ENCODE measurements around the gene HPS4. TPM values are rescaled to one million over a fixed set of nuclear protein-coding genes. Genes with fewer than 3 reads are reported as not detected.
"Not testable (repeated sequence)": the region's sequence is repeated elsewhere in the genome, so short reads cannot be mapped to it uniquely, and the experiment has no call there.

Gene HPS4
- total RNA-seq, 1 donor from 2014 or later = 34.2 TPM

DNA sequence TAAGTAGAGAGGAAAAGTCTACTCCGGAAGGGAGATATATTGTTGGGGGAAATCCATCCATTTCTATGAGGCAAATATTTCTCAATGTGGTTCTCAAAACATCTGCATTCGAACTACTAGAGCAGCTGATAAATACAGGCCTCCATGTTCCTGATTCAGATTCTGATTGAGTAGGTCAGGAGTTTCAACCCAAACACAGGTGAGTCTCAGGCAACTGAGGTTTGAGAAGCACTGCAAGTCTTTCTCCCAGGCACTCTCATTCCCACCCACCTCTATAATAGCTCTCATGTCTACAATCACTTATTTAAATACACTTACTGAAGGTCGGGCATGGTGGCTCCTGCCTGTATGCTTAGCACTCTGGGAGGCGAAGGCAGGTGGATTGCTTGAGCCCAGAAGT, 69.2 kb downstream of the HPS4 start:
- TF ChIP-seq, protein P1, sequence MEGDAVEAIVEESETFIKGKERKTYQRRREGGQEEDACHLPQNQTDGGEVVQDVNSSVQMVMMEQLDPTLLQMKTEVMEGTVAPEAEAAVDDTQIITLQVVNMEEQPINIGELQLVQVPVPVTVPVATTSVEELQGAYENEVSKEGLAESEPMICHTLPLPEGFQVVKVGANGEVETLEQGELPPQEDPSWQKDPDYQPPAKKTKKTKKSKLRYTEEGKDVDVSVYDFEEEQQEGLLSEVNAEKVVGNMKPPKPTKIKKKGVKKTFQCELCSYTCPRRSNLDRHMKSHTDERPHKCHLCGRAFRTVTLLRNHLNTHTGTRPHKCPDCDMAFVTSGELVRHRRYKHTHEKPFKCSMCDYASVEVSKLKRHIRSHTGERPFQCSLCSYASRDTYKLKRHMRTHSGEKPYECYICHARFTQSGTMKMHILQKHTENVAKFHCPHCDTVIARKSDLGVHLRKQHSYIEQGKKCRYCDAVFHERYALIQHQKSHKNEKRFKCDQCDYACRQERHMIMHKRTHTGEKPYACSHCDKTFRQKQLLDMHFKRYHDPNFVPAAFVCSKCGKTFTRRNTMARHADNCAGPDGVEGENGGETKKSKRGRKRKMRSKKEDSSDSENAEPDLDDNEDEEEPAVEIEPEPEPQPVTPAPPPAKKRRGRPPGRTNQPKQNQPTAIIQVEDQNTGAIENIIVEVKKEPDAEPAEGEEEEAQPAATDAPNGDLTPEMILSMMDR (IDR thresholded peaks at IDR 0.05; ENCODE audit: unreplicated experiment) = no peak
- no peak for DNase-seq (ENCODE audit: low spot score)
- Mint-ChIP-seq H3K4me3 (ENCODE audit: unreplicated experiment) (no peak overlapping the region), H3K27me3 (ENCODE audit: unreplicated experiment) (no peaks in the 10 kb centered on the region), H3K27ac (ENCODE audit: unreplicated experiment) (no peak overlapping the region), H3K36me3 (ENCODE audit: low read depth, unreplicated experiment) (no peaks in the 10 kb centered on the region), H3K4me1 (ENCODE audit: unreplicated experiment) (peaks cover 7% of the 10 kb centered on the region), H3K9me3 (ENCODE audit: unreplicated experiment) (no peaks in the 10 kb centered on the region)

DNA sequence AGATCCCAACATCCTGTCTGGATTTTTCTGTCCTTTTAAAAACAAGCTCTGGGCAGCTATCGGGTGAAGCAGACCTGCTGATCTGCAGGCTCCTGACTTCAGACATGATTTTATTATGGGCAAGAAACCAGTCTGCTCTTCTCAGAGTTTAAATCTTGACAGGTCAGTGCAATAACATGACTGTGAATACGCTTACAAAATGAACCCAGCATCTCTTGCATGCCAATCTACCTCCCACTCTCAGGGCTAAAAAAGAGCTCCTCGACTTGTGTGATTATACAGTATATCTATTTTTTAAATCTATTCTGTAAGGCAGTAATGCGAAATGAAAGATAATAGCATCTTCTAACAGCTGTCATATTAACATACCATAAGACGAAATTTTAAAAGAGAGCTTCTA, 73.2 kb downstream of the HPS4 start:
- TF ChIP-seq, protein P1 (IDR thresholded peaks at IDR 0.05; ENCODE audit: unreplicated experiment) = no peak
- DNase-seq (ENCODE audit: low spot score) = no peak
- no peaks in the 10 kb centered on the region for H3K27me3 Mint-ChIP-seq (ENCODE audit: unreplicated experiment)
- H3K4me1 Mint-ChIP-seq (ENCODE audit: unreplicated experiment) = peaks cover 7% of the 10 kb centered on the region
- H3K4me3 Mint-ChIP-seq (ENCODE audit: unreplicated experiment) = no peak overlapping the region
- H3K27ac Mint-ChIP-seq (ENCODE audit: unreplicated experiment) = peak overlapping the region; percentile 20
- no peaks in the 10 kb centered on the region for H3K9me3 Mint-ChIP-seq (ENCODE audit: unreplicated experiment)
- no peaks in the 10 kb centered on the region for H3K36me3 Mint-ChIP-seq (ENCODE audit: low read depth, unreplicated experiment)

GRCh38 chr22:26409719-26410335, 73.8 kb downstream of the HPS4 start:
- no peaks in the 10 kb centered on the region for H3K9me3 Mint-ChIP-seq (ENCODE audit: unreplicated experiment)
- TF ChIP-seq, protein P1 (IDR thresholded peaks at IDR 0.05; ENCODE audit: unreplicated experiment) = no peak
- no peak for DNase-seq (ENCODE audit: low spot score)
- no peaks in the 10 kb centered on the region for H3K27me3 Mint-ChIP-seq (ENCODE audit: unreplicated experiment)
- H3K27ac Mint-ChIP-seq (ENCODE audit: unreplicated experiment) = peak overlapping the region; percentile 20
- peaks cover 8% of the 10 kb centered on the region for H3K4me1 Mint-ChIP-seq (ENCODE audit: unreplicated experiment)
- H3K36me3 Mint-ChIP-seq (ENCODE audit: low read depth, unreplicated experiment) = no peaks in the 10 kb centered on the region
- no peak overlapping the region for H3K4me3 Mint-ChIP-seq (ENCODE audit: unreplicated experiment)

GRCh38 chr22:26408562-26409220, 74.9 kb downstream of the HPS4 start:
- peaks cover 12% of the 10 kb centered on the region for H3K4me1 Mint-ChIP-seq (ENCODE audit: unreplicated experiment)
- not testable (repeated sequence) for H3K9me3 Mint-ChIP-seq (ENCODE audit: unreplicated experiment); DNase-seq (ENCODE audit: low spot score); H3K36me3 Mint-ChIP-seq (ENCODE audit: low read depth, unreplicated experiment); H3K27ac Mint-ChIP-seq (ENCODE audit: unreplicated experiment); H3K27me3 Mint-ChIP-seq (ENCODE audit: unreplicated experiment); H3K4me3 Mint-ChIP-seq (ENCODE audit: unreplicated experiment)

GRCh38 chr22:26406118-26406517, 77.5 kb downstream of the HPS4 start:
- no peak overlapping the region for H3K27ac Mint-ChIP-seq (ENCODE audit: unreplicated experiment)
- H3K4me1 Mint-ChIP-seq (ENCODE audit: unreplicated experiment) = peaks cover 12% of the 10 kb centered on the region
- TF ChIP-seq, protein P1 (IDR thresholded peaks at IDR 0.05; ENCODE audit: unreplicated experiment) = no peak
- peaks cover 4% of the 10 kb centered on the region for H3K27me3 Mint-ChIP-seq (ENCODE audit: unreplicated experiment)
- DNase-seq (ENCODE audit: low spot score) = no peak
- H3K4me3 Mint-ChIP-seq (ENCODE audit: unreplicated experiment) = no peak overlapping the region
- no peaks in the 10 kb centered on the region for H3K36me3 Mint-ChIP-seq (ENCODE audit: low read depth, unreplicated experiment)
- H3K9me3 Mint-ChIP-seq (ENCODE audit: unreplicated experiment) = no peaks in the 10 kb centered on the region

Data from endothelial cell (in vitro differentiated cells).